NCI-H2081 treated with DMSO at 0.1 percent for 48 hours (cell line): ENCODE data around the gene KXD1.
"Not testable (repeated sequence)": the region's sequence is repeated elsewhere in the genome, so short reads cannot be mapped to it uniquely, and the experiment has no call there.

Experiments
- DNase-seq: peaks from one replicate; lab custom pipeline; 2025; lab: John Stamatoyannopoulos, UW

Gene KXD1

DNA sequence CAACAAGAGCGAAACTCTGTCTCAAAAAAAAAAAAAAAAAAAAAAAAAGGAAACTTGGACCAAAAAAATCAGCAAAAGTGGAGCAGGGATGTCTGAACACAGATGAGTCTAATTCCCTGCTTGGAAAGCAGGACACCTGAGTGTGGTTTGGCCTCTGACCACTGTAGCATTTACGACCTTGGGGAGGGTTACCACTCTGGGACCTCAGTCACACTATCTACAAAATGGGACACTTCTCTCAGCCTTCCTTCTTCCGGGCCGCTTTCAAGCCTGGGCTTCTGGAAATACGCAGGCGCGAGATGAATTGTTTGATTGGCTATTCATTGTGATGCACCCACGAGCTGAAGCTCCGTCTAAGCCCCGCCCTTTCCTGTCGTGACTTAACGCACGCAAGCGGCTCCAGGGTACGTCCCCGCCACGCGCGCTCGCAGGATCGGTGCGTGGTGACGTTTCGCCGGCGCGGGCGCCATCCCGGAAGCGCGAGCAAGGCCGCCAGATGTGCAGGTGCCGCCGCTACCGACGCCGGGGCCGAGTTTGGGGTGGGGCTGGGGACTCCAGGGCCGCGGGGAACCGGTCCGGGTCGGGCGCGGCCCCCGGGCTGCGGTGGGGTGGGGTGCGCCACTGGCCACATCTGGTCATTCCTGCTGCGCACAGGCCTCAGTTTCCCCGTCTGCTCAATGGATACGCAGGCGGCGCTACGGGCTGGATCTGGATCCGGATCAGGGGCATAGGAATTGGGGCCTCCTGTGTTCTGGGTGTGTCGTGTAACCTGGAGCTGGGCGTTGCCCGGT lies at the start of gene KXD1:
Gene KXD1 (plus strand): TSS at position 460 of the 791 bp plus-strand sequence. CDS start 4,187 bp downstream, outside the sequence.
- DNase-seq, result peak; percentile 88

- no peak for DNase-seq
Measured at GRCh38 chr19:18508585-18508984, 49.1 kb upstream of the KXD1 start.

GRCh38 chr19:18510216-18510615 lies 47.5 kb upstream of the KXD1 start:
- no peak for DNase-seq

DNA sequence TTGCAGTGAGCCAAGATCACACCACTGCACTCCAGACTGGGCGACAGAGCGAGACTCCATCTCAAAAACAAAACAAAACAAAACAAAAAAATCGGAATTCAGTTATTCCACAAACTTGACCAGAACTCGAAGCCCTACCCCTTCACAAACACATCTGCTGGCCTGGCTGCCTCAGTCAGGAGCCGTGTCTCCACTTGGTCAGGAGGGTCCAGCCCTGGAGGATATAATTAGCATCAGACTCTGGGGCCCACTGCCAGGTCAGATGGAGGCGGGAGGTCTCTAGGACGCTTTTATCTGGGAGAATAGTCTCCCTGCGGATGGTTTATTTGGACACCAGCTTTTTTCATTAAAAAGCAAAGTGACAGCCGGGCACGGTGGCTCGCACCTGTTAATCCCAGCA lies 43.8 kb upstream of the KXD1 start:
- DNase-seq, result no peak

- no peak for DNase-seq
Measured at GRCh38 chr19:18514800-18515682, 42.6 kb upstream of the KXD1 start.

GRCh38 chr19:18515959-18516358 lies 41.7 kb upstream of the KXD1 start:
- no peak for DNase-seq

DNA sequence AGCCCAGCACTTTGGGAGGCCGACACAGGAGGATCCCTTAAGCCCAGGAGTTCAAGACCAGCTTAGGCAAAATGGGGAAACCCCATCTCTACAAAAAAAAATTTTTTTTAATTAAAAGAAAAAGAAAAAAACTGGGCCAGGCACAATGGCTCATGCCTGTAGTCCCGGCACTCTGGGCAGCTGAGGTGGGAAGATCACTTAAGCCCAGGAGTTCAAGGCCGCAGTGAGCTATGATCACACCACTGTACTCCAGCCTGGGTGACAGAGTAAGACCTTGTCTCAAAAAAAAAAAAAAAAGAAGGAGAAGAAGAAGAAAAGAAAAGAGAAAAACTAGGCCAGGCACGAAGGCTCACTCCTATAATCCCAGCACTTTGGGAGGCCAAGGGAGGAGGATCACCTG lies 40.1 kb upstream of the KXD1 start:
- DNase-seq, result no peak

GRCh38 chr19:18518639-18519038 lies 39.0 kb upstream of the KXD1 start:
- DNase-seq, result no peak

DNA sequence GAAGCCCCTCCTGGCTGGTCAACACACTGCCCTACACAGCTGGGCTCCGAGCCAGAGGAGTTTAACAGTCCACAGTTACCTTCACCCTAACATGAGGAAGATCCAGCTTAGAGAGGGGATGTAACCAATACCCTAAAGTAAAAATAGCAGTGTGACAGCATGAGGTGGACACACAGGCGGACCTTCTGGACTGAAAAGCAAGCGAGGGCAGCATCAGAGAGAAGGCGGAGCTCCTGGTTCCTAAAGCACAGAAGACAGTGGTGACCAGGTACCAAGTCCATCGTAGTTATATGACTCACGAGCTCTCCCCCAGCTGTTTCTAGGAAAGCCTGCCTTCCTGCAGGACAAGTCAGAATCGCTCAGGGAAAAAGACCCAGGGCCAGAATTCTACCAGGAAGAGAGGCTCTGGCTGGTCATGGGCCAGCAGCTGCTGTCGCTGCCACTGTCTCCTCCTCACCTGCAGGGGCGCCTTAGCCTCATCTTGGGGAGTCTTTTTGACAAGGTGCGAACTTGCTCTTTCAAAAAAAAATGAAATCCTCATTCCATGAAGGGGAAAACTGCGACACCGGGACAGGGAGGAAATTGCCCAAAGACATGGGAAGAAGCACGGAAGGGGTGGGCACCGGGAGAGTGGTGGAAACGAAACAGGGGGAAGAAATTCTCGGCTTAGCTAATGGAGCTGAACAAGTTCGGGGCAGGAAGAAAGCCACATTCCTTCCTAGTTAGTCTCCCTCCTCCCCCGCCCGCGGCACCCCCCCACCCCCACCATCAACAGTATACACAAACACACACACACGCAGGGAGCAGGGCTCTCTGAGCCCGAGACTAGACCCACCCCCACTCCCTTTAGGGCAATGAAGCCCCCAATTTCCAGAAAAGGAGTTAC lies 37.5 kb upstream of the KXD1 start:
- no peak for DNase-seq

DNA sequence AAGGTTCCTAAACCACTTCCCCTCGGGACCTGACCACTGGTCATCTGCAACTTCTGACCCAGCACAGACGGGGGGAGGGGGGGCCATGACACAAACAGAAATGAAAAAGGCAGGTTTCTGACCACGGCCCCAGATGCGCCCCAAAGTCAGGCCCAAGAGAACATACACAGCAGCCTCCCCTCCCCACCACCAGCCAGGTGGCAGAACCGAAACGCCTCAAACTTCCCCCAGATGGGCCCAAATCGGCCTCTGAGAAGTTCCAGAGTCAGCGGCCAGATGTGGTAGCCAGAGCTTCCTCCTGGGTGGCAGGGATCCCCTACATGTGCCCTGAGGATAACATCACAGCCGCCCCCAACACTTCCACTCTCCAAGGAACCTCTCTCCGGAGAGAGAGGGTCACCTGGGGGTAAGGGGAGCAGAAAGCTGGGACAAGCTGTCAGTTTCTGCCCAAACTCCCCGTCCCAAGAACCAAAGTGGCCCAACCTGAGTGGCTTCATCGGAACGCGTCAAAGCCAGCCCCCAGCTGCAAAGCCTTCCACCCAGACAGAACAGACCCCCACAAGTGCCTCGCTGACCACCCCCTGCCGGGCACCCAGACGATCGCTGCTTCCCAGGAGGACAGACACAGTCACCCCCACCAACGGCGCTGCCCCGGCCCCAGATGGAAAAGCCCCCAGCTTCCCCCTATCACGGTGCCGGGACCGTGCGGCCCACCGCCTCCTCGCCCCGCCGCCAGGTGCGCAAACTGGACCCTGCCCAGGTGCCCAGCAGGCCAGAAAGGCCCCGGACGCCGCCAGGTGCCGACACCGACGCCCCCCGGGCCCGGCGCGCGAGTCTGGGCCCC lies 36.6 kb upstream of the KXD1 start:
- no peak for DNase-seq

DNA sequence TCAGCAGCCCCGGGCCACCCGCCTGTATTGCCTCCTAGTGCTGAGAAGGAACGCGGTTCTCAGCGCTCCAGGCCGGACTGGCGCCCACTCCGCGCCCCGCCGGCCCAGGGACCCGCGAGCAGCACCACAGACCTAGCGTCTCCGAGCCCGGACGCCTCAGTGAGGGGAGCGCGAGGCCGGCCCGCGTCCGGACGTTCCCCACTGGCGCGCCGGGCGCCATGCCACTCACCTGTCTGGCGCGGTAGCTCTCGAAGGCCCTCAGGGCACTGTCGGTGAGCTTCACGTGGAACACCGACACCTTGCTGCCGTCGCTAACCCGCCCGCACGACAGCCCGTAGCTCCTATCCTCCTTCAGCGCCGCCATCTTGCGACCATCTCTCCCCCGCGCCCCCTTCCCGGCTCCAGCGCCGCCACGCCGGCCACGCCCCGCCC lies 36.0 kb upstream of the KXD1 start, which contains the start of gene ELL:
Gene ELL (minus strand): TSS at position 379 of the 432 bp plus-strand sequence. CDS start 15 bp downstream, at position 364.
- DNase-seq, result no peak

DNA sequence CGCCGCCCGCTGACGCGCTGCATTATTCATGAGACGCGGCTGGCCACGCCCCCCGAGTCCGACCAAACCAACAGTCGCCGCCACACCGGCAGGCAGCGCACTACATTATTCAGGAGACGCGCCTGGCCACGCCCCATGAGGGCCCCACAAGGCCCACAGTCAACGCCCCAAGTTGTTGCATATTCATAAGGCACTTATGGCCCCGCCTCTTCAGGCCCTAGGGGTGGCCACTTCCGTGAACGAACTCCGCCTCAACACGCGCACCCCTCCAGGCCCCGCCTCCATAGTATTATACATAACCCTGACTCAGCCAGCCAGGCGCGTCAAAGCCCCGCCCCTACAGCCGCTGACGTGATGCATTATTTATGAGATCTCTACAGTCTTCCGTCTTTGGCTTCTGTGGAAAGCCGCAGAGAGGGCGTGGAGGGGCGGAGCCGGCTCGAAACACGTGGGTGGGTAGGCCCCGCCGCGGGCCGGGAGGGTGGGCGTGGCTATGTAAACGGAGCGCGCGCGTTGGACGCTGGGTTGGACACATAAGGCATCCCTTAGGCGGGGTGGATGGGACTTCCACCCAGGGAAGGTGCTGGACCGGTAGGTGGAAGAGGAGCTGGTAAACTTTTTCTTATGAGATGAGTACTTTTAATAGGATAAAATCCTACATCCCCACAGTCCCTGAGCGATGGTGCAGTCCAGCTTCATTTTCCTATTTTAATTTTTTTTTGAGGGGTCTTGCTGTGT lies 35.4 kb upstream of the KXD1 start:
- peak; percentile 100 for DNase-seq

GRCh38 chr19:18522862-18523440 lies 34.7 kb upstream of the KXD1 start:
- DNase-seq, result not testable (repeated sequence)

GRCh38 chr19:18523841-18524240 lies 33.8 kb upstream of the KXD1 start:
- DNase-seq, result no peak

DNA sequence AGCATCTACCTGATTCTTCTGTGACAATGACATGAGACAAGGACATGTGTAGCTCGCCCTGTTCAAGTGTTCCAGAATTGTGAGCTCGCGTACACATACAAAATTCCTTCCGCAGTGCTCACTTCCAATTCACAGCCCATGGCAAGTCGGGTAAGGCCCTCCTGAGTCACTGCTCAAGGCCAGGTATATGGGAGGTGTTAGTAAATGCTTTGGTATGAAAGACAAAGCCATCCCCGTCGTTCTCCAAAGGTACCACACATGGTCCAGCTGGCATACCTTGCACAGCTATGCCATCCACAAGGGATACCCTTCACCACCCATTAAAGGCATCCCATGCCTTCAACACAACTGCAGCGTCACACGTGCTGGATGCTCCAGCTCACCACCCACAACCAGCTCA lies 31.4 kb upstream of the KXD1 start:
- no peak for DNase-seq

GRCh38 chr19:18529782-18530181 lies 27.9 kb upstream of the KXD1 start:
- DNase-seq, result no peak

DNA sequence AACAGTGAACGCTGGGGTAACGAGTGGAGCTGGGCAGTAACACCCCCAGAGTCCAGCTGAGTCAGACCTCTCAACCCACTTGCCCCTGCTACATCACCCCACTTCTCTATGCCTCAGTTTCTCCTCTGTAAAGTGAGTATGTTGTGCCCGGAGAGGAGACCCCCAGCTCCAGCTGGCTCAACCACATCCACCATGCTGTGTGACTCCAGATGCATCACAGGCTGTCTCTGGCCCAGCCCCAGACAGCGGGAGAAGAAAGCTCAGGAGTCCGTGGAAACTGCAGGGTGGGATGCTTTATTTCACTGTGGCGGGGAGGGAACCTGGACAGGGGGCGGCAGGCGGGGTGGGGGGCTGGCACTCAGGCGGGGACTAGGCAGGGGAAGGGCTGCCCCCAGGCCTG lies 26.2 kb upstream of the KXD1 start:
- no peak for DNase-seq

DNA sequence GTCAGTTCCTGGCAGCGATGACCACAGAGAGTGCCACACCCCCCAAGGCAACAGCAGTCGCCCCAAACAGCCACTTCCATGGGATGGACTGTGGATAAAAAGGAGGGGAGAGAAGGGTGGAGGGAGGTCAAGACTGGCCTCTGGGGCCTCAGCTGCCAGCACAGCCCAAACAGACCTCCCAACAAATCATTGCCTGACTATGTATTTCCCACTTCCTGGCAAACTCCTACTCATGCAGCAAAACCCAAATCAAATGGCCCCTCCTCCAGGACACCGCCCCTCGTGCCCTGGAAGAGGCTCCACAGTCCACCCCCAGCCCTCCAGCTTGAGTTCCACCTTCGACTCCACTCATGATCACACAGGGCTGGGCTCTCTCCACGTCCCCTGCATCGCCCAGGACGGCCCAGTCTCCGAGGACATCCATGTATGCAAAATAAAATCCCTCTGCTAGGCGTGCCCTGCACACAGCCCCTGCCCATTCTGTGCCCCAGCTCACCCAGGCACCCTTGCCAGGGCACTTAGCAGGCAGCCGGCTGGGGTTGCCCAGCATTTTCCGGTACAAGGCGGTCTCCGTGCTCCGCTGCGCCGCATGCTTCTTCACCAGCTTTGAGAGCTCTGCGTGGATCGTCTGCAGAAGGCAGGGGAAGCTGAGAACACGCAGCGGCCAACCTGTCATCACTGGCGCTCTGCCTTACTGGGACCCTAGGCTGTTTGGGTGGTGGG lies 25.3 kb upstream of the KXD1 start:
- no peak for DNase-seq

GRCh38 chr19:18533058-18533457 lies 24.6 kb upstream of the KXD1 start:
- no peak for DNase-seq
